ENCODE data around the gene LETM1.

Gene LETM1

DNA sequence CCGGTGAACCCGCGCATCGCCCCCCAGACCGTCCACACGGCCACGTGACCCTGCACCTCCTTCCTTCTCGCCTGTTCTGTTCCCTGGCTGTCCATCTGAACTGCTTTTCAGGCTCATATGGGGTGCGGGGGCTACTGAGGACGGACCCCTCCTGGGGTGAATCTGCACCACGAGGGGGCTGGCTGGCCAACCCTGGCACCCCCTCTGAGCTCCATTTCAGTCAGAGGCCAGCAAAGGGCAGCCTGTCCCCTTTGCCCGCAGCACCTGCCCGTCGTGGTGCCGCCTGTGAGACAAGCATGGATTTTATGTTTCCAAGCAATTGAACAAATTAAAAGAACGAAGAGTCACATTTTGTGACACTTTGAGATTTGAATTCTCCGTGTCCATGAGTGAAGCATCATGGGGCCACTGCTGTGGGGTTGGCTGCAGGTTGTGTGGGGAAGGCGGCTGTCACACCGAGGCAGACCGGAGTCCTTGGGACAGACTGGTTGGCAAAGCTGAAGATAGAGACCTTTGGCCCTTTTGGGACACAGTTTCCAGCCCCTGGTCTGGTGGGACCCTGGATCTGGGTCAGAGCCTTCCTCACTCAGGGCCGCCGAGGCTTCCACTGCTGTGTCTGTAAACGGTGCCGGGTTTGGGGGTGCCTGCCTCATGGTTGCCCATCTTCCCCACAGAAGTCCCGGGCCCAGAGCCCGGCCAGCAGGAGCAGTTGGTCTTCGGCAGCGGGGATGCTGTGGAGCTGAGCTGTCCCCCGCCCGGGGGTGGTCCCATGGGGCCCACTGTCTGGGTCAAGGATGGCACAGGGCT lies 57.2 kb downstream of the LETM1 start:
- DNase-seq (ENCODE audit: low spot score), result no peak
- Histone ChIP-seq H3K4me3 (no peak overlapping the region), H3K27ac (no peak overlapping the region)
- TF ChIP-seq, protein P1, sequence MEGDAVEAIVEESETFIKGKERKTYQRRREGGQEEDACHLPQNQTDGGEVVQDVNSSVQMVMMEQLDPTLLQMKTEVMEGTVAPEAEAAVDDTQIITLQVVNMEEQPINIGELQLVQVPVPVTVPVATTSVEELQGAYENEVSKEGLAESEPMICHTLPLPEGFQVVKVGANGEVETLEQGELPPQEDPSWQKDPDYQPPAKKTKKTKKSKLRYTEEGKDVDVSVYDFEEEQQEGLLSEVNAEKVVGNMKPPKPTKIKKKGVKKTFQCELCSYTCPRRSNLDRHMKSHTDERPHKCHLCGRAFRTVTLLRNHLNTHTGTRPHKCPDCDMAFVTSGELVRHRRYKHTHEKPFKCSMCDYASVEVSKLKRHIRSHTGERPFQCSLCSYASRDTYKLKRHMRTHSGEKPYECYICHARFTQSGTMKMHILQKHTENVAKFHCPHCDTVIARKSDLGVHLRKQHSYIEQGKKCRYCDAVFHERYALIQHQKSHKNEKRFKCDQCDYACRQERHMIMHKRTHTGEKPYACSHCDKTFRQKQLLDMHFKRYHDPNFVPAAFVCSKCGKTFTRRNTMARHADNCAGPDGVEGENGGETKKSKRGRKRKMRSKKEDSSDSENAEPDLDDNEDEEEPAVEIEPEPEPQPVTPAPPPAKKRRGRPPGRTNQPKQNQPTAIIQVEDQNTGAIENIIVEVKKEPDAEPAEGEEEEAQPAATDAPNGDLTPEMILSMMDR (IDR thresholded peaks at IDR 0.05), result no peak

DNA sequence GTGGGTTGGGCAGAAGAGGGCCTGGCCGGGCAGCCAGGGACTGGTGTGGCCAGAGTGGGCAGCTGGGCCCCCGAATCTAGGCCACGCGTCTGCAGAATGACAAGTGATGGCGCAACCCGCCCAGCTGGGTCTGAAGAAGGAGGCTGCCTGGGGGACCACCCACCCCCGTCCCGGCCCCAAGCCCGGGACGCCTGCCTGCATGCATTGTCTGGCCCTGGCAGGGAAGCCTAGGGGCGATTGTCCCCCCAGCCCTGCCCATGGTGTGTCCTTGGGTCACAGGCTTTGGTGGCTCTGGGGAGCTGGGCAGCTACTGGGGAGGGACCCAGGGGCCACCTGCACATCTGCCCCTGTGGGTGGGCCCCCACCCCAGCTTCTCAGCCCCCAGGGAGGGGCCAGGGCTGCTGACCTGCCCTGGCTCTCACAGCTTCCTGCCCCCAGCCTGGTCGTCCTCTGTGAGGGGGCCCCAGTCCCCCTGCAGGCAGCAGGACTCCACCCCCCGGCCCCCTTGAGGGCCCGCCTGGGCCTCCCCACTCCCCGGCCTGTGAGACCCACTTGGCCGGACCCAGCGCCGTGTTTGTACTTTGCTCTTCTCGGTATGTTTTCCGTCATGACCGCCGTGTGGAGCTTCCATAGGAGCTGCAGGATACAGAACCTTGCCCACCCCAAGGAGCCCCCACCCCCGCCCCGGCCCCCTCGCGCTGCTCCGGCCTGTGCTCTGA lies 57.9 kb downstream of the LETM1 start:
- Histone ChIP-seq H3K4me3 (no peak overlapping the region), H3K27ac (no peak overlapping the region)
- TF ChIP-seq, protein P1 (IDR thresholded peaks at IDR 0.05), result no peak
- no peak for DNase-seq (ENCODE audit: low spot score)

DNA sequence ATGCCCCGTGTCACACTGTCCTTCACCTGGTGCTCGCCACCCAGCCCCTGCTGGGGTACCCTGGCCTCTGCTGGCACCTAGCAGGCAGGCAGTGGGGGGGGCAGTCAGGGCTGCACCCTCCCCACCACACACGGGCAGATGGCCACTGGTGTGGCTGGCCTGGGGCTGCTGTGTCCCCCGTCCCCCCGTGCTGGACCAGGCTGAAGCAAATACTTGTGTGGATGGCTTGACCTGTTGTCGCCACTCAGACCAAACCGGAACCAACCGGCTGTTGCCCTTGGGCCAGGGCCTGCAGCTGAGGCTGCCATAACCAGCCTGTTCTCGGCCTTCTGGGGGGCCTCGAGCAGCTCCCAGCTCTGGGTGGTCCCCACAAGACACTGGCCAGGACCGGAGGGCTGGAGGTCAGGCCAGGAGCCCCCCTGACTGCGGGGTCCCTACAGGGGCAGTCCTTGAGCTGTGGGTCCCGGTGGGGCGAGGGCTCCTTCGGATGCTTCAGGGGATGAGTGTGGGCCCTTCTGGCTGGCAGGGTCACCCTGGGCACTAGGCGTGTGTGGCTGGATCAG lies 58.6 kb downstream of the LETM1 start:
- Histone ChIP-seq H3K4me3 (no peak overlapping the region), H3K27ac (no peak overlapping the region)
- no peak for DNase-seq (ENCODE audit: low spot score)
- TF ChIP-seq, protein P1 (IDR thresholded peaks at IDR 0.05), result no peak

DNA sequence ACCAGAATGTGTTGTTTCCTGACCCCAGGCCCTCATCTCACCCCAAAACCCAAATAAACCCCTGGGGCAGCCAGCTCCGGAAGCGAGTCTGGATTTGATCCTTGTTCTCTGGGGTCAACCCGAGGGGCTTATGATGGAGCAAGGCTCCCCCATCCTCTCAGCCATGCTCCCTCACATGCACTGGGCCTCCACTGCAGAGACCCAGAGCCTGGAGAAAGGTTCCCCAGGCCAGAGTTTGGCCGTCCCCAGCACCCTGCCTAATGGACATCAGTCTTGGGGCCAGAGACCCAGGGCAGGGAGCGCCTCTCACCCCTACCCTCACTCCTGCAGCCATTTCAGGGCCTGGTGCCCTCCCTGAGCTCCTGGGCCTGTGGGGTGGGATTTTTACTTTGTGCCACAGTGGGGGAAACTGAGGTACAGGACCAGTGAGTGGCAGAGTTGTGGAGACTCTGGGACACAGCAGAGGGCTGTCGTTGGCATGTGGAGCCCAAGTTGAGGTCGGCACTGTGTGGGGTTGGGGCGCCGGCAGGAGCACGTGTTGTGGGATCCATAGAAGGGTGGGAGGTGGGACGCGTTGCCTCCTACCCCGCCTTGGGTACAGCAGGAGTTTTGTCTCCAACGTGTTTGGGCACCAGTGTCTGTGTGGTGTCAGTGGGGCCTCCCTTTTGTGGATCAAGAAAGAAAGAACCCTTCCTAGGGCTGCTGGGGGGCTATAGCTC lies 59.3 kb downstream of the LETM1 start:
- TF ChIP-seq, protein P1 (IDR thresholded peaks at IDR 0.05), result no peak
- no peak for DNase-seq (ENCODE audit: low spot score)
- H3K27ac ChIP-seq, result no peak overlapping the region
- H3K4me3 ChIP-seq, result no peak overlapping the region

DNA sequence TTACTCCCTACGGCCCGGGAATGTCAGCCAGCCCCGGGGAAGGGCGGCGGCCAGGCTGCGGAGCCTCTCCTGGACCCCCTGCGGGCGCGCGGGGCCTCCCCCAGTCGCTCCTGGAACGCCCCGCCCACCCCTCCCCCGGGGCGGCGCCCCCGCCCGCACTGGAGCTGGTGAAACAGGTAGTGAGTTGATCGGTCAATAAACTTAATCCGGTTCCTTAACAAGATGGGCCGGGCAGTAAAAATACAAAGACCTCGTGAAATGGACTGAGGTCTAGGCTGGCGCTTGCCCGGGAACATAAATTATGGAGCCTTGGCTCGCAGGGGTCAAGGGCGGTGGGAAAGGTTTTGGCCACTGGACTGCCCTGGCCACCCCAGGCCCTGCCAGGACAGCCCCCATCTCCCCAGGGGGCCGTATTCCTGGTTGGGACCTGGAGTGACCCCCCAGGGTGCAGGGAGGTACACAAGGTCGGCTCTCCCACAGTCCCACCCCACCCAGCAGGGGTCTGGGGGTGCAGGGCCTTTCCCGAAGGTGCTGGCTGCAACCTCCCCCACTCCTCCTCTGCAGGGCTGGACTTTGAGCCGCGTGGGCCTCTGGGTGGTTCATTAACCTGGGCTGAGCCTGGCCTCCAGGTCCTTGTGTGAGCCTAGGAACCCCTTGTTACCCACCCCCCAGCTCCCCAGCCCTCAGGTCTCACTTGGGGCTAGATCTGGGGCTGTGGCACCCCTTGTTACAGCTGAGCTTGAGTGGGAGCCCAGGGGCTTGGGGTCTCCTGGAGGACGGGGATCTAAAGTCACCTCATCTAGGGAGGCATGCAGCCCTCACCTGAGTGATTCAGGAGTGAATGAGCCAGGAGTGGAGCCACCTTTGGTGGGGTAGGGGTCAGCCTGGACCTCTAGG lies 60.4 kb downstream of the LETM1 start:
- no peak for DNase-seq (ENCODE audit: low spot score)
- Histone ChIP-seq H3K27ac (no peak overlapping the region), H3K4me3 (peak overlapping the region; percentile 85)
- TF ChIP-seq, protein P1 (IDR thresholded peaks at IDR 0.05), result no peak

DNA sequence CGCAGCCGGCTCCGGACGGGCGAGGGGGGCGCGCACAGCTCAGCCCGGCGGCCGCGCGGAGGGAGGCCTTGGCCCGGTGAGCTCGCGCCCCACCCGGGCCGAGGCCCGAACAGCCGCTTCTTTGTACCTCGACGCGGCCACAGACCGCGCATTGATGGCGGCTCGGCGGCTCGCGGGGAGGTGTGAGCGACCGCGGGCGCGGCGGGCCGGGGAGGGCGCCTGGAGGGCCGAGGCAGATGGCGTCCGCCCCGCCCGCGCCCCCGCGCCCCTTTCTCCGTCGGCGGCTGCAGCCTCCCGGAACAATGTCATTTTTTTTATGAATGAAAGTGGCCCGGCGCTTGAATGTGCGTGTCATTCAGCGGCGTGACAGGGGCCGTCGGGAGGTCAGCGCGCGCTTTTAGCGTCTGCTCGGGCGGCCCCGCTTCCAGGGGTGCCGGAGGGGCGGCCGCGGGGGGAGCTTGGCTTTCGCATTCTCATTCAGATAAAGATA lies 61.1 kb downstream of the LETM1 start:
- no peak overlapping the region for H3K27ac ChIP-seq
- TF ChIP-seq, protein P1 (IDR thresholded peaks at IDR 0.05), result no peak
- peak overlapping the region; percentile 85 for H3K4me3 ChIP-seq
- no peak for DNase-seq (ENCODE audit: low spot score)
